ENCODE measurements around the gene PAQR9. TPM values are rescaled to one million over a fixed set of nuclear protein-coding genes. Genes with fewer than 3 reads are reported as not detected.

Gene PAQR9
- total RNA-seq, 1 donor from 2014 or later, result 2.5 TPM

DNA sequence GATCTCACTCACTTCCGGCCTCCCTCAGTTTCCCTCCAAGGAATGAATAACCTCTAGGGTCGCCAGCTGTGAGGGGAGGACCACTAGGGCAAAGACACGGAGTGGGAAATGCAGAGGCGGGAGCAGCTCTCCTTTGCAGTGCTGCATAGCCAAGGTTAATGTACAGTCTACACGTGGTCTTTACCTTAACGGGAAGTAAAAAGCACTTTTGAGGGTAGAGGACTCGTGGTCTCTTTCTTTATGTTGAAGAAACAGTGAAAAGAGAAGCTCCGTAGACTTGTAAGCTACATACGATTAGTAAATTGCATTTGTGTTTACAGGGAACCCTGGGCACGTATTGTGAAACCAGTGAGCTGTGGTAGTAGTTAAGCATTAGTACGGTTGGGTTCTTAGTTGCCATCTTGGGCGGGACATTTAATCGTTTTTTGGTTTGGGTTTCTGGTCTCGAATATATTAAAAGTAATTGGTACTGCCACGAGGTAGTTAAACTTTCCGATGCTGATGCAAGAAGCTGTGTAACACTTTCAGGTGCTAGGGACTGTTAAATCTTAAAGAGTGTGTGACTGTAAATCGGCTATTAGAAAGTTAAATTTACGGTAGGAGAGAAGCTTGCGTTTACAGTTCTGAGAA lies 38.7 kb upstream of the PAQR9 start:
- DNase-seq (ENCODE audit: low spot score, unreplicated experiment), result no peak
- Mint-ChIP-seq H3K9me3 (ENCODE audit: low read depth) (no peaks in the 10 kb centered on the region), H3K36me3 (ENCODE audit: insufficient read depth) (no peaks in the 10 kb centered on the region), H3K27ac (peak overlapping the region; percentile 100), H3K27me3 (no peaks in the 10 kb centered on the region), H3K4me1 (ENCODE audit: low read depth) (peaks cover 28% of the 10 kb centered on the region), H3K4me3 (ENCODE audit: low read depth) (peak overlapping the region; percentile 96)
- TF ChIP-seq, protein P1, sequence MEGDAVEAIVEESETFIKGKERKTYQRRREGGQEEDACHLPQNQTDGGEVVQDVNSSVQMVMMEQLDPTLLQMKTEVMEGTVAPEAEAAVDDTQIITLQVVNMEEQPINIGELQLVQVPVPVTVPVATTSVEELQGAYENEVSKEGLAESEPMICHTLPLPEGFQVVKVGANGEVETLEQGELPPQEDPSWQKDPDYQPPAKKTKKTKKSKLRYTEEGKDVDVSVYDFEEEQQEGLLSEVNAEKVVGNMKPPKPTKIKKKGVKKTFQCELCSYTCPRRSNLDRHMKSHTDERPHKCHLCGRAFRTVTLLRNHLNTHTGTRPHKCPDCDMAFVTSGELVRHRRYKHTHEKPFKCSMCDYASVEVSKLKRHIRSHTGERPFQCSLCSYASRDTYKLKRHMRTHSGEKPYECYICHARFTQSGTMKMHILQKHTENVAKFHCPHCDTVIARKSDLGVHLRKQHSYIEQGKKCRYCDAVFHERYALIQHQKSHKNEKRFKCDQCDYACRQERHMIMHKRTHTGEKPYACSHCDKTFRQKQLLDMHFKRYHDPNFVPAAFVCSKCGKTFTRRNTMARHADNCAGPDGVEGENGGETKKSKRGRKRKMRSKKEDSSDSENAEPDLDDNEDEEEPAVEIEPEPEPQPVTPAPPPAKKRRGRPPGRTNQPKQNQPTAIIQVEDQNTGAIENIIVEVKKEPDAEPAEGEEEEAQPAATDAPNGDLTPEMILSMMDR (IDR thresholded peaks at IDR 0.05; ENCODE audit: unreplicated experiment), result no peak

DNA sequence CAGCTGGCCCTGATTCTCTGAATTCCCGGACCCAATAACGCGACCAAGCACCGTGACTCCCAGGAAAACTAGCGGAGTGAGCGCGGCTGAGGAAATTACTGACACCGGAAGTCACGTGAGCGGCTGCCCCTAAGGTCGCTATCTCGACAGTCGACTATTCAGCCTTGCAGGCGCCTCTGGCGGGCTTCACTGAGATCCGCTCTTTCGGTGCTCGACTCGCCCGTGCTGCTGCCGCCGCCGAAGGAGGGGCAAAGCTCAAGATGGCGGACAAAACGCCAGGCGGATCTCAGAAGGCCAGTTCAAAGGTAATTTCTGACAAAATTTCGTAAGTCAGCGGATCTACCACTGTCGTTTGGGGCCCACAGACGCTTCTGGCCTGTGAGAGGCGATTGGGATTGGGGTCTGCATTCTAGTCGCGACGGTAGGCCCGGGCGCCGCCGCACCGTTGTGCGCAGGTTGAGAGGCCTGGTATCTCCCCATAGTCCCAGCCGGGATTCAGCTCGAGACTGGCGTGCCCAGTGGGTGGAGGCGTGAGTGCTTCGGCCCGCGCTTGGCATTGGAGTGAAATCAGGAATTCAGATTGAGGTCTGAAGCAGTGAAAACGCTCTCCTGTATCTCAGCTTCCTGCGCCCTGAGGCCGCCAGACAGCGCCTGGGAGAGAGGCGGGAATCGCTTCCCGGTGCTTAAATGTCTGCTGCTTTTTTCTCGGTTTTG lies 38.1 kb upstream of the PAQR9 start, which contains the start of gene U2SURP:
Gene U2SURP (plus strand): TSS at position 202 of the 714 bp plus-strand sequence. CDS start 59 bp downstream, at position 261.
- Mint-ChIP-seq H3K27ac (peak within 1 kb of the TSS; percentile 100), H3K4me3 (ENCODE audit: low read depth) (peak within 1 kb of the TSS; percentile 96), H3K36me3 (ENCODE audit: insufficient read depth) (no peaks in the 10 kb centered on the region), H3K4me1 (ENCODE audit: low read depth) (peaks cover 30% of the 10 kb centered on the region), H3K27me3 (no peaks in the 10 kb centered on the region), H3K9me3 (ENCODE audit: low read depth) (no peaks in the 10 kb centered on the region)
- peak; percentile 87 for DNase-seq (ENCODE audit: low spot score, unreplicated experiment)
- TF ChIP-seq, protein P1 (IDR thresholded peaks at IDR 0.05; ENCODE audit: unreplicated experiment), result no peak

DNA sequence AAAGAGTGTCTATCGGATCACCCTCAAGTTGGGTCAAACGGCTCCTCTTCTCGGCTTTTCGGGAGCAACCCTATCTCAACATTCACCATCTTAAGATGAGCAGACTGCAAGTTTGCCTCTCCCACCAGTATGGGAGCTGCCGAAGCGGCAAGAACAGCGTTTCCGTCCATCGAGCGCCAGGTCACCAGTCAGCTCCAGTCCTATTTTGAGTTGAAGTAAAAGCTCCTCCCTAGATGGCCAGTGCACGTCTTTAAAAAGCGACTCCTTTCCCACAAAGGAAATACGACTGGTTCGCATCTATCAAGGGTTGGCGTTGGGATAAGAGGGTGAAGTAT lies 37.5 kb upstream of the PAQR9 start:
- H3K27ac Mint-ChIP-seq, result peak overlapping the region; percentile 100
- DNase-seq (ENCODE audit: low spot score, unreplicated experiment), result no peak

DNA sequence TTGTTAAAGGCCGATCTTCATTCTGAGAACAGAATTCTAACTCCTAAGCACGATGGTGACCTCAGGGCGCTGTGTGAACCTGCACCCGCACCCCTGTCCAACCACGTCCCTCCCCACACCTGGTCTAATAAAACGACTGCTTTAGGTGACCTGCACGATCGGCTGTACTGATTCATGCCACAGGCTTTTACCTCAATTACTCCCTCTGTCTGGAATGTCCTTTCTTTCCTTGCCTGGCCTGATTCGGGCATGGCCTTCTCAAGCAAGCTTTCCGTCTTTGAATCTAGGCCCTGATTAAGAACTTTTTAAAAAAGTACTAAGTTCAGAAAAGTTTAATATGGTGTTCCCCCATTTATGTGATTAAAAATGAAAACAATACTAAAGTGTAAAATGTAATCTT lies 37.1 kb upstream of the PAQR9 start:
- H3K36me3 Mint-ChIP-seq (ENCODE audit: insufficient read depth), result no peaks in the 10 kb centered on the region
- TF ChIP-seq, protein P1 (IDR thresholded peaks at IDR 0.05; ENCODE audit: unreplicated experiment), result no peak
- no peak for DNase-seq (ENCODE audit: low spot score, unreplicated experiment)
- no peaks in the 10 kb centered on the region for H3K27me3 Mint-ChIP-seq
- H3K9me3 Mint-ChIP-seq (ENCODE audit: low read depth), result no peaks in the 10 kb centered on the region
- H3K4me1 Mint-ChIP-seq (ENCODE audit: low read depth), result peaks cover 30% of the 10 kb centered on the region
- peak overlapping the region; percentile 100 for H3K27ac Mint-ChIP-seq
- peak overlapping the region; percentile 96 for H3K4me3 Mint-ChIP-seq (ENCODE audit: low read depth)

More for the DNA sequence above, 37.5 kb upstream of the PAQR9 start:
- Mint-ChIP-seq H3K4me3 (ENCODE audit: low read depth) (peak overlapping the region; percentile 96), H3K36me3 (ENCODE audit: insufficient read depth) (no peaks in the 10 kb centered on the region), H3K27me3 (no peaks in the 10 kb centered on the region), H3K9me3 (ENCODE audit: low read depth) (no peaks in the 10 kb centered on the region), H3K4me1 (ENCODE audit: low read depth) (peaks cover 30% of the 10 kb centered on the region)
- TF ChIP-seq, protein P1 (IDR thresholded peaks at IDR 0.05; ENCODE audit: unreplicated experiment), result no peak

DNA sequence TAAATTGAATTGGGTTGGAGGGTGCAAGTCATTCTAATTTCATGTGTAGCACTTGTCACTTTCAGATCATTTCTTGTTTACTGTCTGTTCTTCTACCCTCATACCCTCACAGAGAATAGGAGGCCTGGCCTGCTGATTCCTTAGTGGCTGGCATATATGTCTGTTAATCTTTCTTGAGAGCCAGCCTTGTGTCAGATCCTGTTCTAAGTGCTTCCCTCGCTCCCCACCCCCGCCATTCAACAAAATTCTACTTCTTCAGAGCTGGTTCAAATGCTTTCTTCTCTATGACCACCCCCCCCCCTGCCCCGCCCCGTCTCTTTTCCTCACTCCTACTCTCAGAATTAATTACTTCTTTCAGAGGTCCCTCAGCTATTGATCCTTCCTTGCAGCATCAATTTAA lies 36.4 kb upstream of the PAQR9 start:
- Mint-ChIP-seq H3K27me3 (no peaks in the 10 kb centered on the region), H3K4me1 (ENCODE audit: low read depth) (peaks cover 30% of the 10 kb centered on the region), H3K36me3 (ENCODE audit: insufficient read depth) (no peaks in the 10 kb centered on the region), H3K27ac (peak overlapping the region; percentile 100), H3K9me3 (ENCODE audit: low read depth) (no peaks in the 10 kb centered on the region), H3K4me3 (ENCODE audit: low read depth) (peak overlapping the region; percentile 96)
- DNase-seq (ENCODE audit: low spot score, unreplicated experiment), result no peak
- TF ChIP-seq, protein P1 (IDR thresholded peaks at IDR 0.05; ENCODE audit: unreplicated experiment), result no peak

All from progenitor cell of endocrine pancreas (in vitro differentiated cells).